ENCODE results near the gene HMMR.
A peak's percentile ranks its signal among the peaks of the same experiment; 100 is the strongest.

GRCh38 chr5:163459819-163460561, 442 bp upstream of the HMMR start, which contains the start of gene NUDCD2:
- no peak for TF ChIP-seq EZH2 (IDR thresholded peaks at IDR 0.05)
- TF ChIP-seq CTCF (IDR thresholded peaks at IDR 0.05): peak; percentile 37

All from neural progenitor cell (in vitro differentiated cells).